ENCODE measurements around the gene CHD8. TPM values are rescaled to one million over a fixed set of nuclear protein-coding genes. Genes with fewer than 3 reads are reported as not detected.

The CHD8 gene
- total RNA-seq, 2 experiments from 2014 or later: 119 to 128 TPM

DNA sequence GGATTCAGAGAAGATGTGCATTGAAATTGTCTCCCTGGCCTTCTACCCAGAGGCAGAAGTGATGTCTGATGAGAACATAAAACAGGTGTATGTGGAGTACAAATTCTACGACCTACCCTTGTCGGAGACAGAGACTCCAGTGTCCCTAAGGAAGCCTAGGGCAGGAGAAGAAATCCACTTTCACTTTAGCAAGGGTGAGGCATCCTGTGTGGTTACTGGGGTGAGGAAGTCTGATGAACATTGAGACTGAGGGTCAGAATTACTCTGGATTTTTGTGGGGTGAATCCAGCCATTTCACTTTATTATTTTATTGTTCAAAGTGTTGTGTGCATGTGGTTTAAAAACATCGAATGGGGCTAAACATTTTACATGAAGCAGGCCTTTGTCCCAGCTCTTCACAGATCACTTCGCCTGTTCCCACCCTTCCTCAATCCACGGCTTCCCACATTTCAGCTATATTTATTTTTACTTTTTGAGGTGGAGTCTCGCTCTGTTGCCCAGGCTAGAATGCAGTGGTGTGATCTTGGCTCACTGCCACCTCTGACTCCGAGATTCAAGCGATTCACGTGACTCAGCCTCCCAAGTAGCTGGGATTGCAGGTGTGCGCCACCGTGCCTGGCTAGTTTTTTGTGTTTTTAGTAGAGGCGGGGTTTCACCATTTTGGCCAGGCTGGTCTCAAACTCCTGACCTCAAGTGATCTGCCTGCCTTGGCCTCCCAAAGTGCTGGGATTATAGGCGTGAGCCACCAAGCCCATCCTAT, 112.7 kb downstream of the CHD8 start:
- Mint-ChIP-seq H3K4me1 (ENCODE audit: low read depth) (peaks cover 4% of the 10 kb centered on the region), H3K36me3 (ENCODE audit: low read depth) (no peaks in the 10 kb centered on the region), H3K9me3 (no peaks in the 10 kb centered on the region), H3K27ac (no peak overlapping the region), H3K27me3 (no peaks in the 10 kb centered on the region), H3K4me3 (no peak overlapping the region)
- Histone ChIP-seq H3K27me3 (ENCODE audit: control insufficient read depth in 1 of 2, insufficient read depth in 2 of 2, low read length in 2 of 2) (no peaks in the 10 kb centered on the region), H3K27ac (ENCODE audit: low read depth in 1 of 2, low read length in 2 of 2) (no peak overlapping the region), H3K36me3 (ENCODE audit: insufficient read depth, low read length) (no peaks in the 10 kb centered on the region), H3K9me3 (ENCODE audit: control insufficient read depth in 1 of 2, insufficient read depth in 1 of 2, low read length in 2 of 2) (no peaks in the 10 kb centered on the region), H3K4me3 (ENCODE audit: low read length) (no peak overlapping the region), H3K4me1 (ENCODE audit: insufficient read depth, low read length) (no peaks in the 10 kb centered on the region)
- ChIA-PET POLR2A (no interaction called here), CTCF (no interaction called here)
- intact Hi-C loops (cut with DNase I, micrococcal nuclease): no loop called here
- no peak for ATAC-seq (ENCODE audit: poor library complexity)
- TF ChIP-seq, protein P1, sequence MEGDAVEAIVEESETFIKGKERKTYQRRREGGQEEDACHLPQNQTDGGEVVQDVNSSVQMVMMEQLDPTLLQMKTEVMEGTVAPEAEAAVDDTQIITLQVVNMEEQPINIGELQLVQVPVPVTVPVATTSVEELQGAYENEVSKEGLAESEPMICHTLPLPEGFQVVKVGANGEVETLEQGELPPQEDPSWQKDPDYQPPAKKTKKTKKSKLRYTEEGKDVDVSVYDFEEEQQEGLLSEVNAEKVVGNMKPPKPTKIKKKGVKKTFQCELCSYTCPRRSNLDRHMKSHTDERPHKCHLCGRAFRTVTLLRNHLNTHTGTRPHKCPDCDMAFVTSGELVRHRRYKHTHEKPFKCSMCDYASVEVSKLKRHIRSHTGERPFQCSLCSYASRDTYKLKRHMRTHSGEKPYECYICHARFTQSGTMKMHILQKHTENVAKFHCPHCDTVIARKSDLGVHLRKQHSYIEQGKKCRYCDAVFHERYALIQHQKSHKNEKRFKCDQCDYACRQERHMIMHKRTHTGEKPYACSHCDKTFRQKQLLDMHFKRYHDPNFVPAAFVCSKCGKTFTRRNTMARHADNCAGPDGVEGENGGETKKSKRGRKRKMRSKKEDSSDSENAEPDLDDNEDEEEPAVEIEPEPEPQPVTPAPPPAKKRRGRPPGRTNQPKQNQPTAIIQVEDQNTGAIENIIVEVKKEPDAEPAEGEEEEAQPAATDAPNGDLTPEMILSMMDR (IDR thresholded peaks at IDR 0.05): no peak
- no peak for DNase-seq

Other genes starting within 250 kb of the CHD8 start
- gene HNRNPC, start 186.7 kb downstream of the CHD8 start, total RNA-seq: 100 to 1,000 TPM; 507 to 528 TPM
- gene RPGRIP1, start 176.0 kb downstream of the CHD8 start, total RNA-seq: not detected
- 10 to 100 TPM; 47.8 to 50.8 TPM for gene SUPT16H, start 72.1 kb downstream of the CHD8 start, total RNA-seq
- gene RAB2B, start 20.8 kb upstream of the CHD8 start, total RNA-seq: 10 to 100 TPM; 21.1 to 23.9 TPM
- gene TOX4, start 21.1 kb upstream of the CHD8 start, total RNA-seq: 10 to 100 TPM; 70.9 to 77.4 TPM
- gene METTL3, start 55.2 kb upstream of the CHD8 start, total RNA-seq: 10 to 100 TPM; 31.9 to 34.5 TPM
- 1 to 10 TPM; 2.8 to 2.9 TPM for gene SALL2, start 70.2 kb upstream of the CHD8 start, total RNA-seq
- not detected for gene OR10G3, start 124.0 kb upstream of the CHD8 start, total RNA-seq
- not detected for gene OR10G2, start 178.8 kb upstream of the CHD8 start, total RNA-seq
- gene OR4E2, start 197.7 kb upstream of the CHD8 start, total RNA-seq: not detected
- gene OR4E1, start 217.7 kb upstream of the CHD8 start, total RNA-seq: not detected

Data from CD4-positive, alpha-beta T cell (primary cell).